ENCODE results near the gene C1orf116.

C1orf116 gene

DNA sequence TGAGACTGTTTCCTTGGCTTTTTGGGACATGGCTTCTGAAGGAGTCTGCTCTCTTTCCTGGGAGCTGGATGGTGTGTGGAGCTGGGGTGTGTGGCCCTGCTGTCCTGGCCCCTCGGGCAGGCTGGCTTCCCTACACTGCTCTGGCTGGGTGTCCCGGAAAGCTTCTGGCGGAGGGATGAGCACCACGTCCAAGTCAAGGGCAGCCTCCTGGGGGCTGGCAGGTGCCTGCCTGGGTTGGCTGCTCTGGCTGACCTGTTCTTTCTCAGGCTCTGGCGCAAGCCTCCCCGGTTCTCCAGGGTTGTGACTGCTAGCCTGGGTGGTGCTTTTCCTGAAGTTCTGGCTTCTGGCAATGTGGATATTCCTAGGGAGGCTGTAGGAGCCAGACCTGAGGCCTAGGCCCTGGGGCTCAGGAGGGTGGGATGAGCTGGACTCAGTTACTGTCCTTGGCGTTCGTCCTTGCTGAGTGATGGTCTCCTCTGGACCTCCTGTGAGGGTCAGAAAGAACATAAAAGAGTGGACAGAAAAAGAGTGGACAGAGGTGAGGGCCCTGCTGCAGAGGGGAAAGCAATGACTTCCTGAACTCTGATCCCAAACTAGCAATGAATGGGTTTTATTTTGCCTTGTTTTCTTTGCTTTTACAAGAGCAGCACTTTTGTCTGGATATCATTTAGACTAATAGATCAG lies 9.4 kb downstream of the C1orf116 start (continued):
- TF ChIP-seq ZBTB10 (tag by site-specific recombination; IDR thresholded peaks at IDR 0.05): no peak
- TF ChIP-seq MYNN (tag by site-specific recombination; IDR thresholded peaks at IDR 0.05; ENCODE audit: borderline replicate concordance): no peak
- no peak for TF ChIP-seq GFI1B (tag by site-specific recombination; IDR thresholded peaks at IDR 0.05)
- no peak for TF ChIP-seq ZNF777 (tag by site-specific recombination; IDR thresholded peaks at IDR 0.05; ENCODE audit: borderline replicate concordance)

- no peak overlapping the region for H3K27ac ChIP-seq (ENCODE audit: extremely low read depth, low read depth, low read length)
- no peak overlapping the region for H3K4me3 ChIP-seq (ENCODE audit: low read depth, low read length)
- POLR2A ChIA-PET: no interaction called here
- no peaks in the 10 kb centered on the region for H3K9me3 ChIP-seq (ENCODE audit: control insufficient read depth, insufficient read depth, low read depth, low read length)
- CTCF ChIA-PET: interaction anchor here (0.6 to 1.6 kb wide), 4 partner anchors 10 to 295 kb away, joined by 3 to 6 read pairs (median 4); no protein-coding TSS in a partner anchor
- TF ChIP-seq ZNF677 (tag by site-specific recombination; IDR thresholded peaks at IDR 0.05): no peak
- TF ChIP-seq SETDB1 (IDR thresholded peaks at IDR 0.05; ENCODE audit: insufficient read length, low read length): no peak
- TF ChIP-seq, protein P1, sequence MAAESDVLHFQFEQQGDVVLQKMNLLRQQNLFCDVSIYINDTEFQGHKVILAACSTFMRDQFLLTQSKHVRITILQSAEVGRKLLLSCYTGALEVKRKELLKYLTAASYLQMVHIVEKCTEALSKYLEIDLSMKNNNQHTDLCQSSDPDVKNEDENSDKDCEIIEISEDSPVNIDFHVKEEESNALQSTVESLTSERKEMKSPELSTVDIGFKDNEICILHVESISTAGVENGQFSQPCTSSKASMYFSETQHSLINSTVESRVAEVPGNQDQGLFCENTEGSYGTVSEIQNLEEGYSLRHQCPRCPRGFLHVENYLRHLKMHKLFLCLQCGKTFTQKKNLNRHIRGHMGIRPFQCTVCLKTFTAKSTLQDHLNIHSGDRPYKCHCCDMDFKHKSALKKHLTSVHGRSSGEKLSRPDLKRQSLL (tag by site-specific recombination; IDR thresholded peaks at IDR 0.05): peak; percentile 66; the same call in 1 of the 2 replicates
- H3K36me3 ChIP-seq (ENCODE audit: control insufficient read depth in 2 of 2, insufficient read depth in 1 of 2, low read length in 2 of 2): no peaks in the 10 kb centered on the region
- no peaks in the 10 kb centered on the region for H3K4me1 ChIP-seq (ENCODE audit: control insufficient read depth, insufficient read depth, low read length)
Observed at GRCh38 chr1:207021876-207022596, 10.5 kb downstream of the C1orf116 start.

DNA sequence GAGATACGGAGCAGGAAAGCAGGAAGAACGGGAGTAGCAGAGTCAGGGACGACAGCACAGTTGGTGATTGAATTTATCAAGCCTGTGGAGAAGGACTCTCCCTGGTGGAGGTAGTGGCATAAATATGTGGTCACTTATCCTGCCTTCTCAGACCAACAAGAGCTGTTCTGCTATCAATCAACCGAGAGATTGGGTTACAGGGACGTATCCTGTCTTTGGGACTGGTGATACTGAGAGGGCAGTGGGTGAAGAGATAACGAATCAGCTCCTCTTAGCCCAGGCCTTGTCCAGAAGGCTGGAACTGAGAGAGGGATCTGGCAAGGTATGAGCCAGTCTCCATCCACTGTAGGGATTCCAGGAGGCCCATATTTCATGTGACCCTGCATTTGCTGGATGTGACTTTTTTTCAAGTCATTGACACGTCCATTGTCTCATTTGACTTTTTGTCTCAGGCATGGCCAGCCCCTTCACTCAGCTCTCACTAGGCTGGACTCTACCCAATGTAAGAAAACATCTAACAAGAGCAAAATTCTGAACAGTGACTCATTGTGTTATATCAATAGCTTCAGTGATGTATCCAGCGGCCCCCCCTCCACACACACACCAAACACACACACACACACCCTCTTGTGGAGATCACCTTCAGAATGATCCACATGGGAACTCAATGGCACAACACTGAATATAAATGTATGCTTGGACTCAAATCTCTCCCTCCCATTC lies 11.3 kb downstream of the C1orf116 start:
- no peak for TF ChIP-seq SP3 (tag by site-specific recombination; IDR thresholded peaks at IDR 0.05)
- POLR2A ChIA-PET: no interaction called here
- Histone ChIP-seq H3K9me3 (ENCODE audit: control insufficient read depth, insufficient read depth, low read depth, low read length) (no peaks in the 10 kb centered on the region), H3K27ac (ENCODE audit: extremely low read depth, low read depth, low read length) (no peak overlapping the region), H3K36me3 (ENCODE audit: control insufficient read depth in 2 of 2, insufficient read depth in 1 of 2, low read length in 2 of 2) (no peaks in the 10 kb centered on the region), H3K4me1 (ENCODE audit: control insufficient read depth, insufficient read depth, low read length) (no peaks in the 10 kb centered on the region), H3K4me3 (ENCODE audit: low read depth, low read length) (no peak overlapping the region)
- CTCF ChIA-PET: interaction anchor here (1.3 to 1.6 kb wide), 3 partner anchors 29 to 294 kb away, joined by 4 read pairs; no protein-coding TSS in a partner anchor

DNA sequence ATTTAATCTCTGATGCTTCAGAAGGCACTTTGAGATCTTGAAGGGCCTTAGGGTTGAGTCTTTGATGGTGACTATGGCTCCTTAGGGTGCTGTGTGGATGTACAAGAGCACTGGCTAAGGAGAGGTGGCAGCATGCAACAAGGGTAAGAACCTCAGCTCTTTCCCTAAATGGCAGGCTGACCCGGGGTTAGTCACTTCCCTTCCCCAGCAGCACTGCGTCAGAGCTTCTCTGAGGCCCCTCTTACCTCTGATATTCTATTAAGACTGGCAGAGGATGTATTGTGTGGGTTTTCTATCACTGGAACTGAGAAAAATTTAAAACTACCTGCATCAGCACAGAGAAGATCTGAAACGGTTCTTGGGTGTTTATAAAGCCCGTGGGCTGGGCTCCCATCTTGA lies 11.8 kb downstream of the C1orf116 start:
- no peak overlapping the region for H3K27ac ChIP-seq (ENCODE audit: extremely low read depth, low read depth, low read length)
- CTCF ChIA-PET: interaction anchor here (1.6 kb wide), 2 partner anchors 29 to 108 kb away, joined by 4 read pairs; no protein-coding TSS in a partner anchor
- no peak for TF ChIP-seq ZSCAN30 (tag by site-specific recombination; IDR thresholded peaks at IDR 0.05)
- no peak for TF ChIP-seq SETDB1 (IDR thresholded peaks at IDR 0.05; ENCODE audit: insufficient read length, low read length)
- TF ChIP-seq ZNF785 (tag by site-specific recombination; IDR thresholded peaks at IDR 0.05): no peak
- no peak for TF ChIP-seq KLF1 (tag by site-specific recombination; IDR thresholded peaks at IDR 0.05)
- TF ChIP-seq ZNF558 (tag by site-specific recombination; IDR thresholded peaks at IDR 0.05): no peak
- TF ChIP-seq, protein P2, sequence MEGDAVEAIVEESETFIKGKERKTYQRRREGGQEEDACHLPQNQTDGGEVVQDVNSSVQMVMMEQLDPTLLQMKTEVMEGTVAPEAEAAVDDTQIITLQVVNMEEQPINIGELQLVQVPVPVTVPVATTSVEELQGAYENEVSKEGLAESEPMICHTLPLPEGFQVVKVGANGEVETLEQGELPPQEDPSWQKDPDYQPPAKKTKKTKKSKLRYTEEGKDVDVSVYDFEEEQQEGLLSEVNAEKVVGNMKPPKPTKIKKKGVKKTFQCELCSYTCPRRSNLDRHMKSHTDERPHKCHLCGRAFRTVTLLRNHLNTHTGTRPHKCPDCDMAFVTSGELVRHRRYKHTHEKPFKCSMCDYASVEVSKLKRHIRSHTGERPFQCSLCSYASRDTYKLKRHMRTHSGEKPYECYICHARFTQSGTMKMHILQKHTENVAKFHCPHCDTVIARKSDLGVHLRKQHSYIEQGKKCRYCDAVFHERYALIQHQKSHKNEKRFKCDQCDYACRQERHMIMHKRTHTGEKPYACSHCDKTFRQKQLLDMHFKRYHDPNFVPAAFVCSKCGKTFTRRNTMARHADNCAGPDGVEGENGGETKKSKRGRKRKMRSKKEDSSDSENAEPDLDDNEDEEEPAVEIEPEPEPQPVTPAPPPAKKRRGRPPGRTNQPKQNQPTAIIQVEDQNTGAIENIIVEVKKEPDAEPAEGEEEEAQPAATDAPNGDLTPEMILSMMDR (tag by site-specific recombination; IDR thresholded peaks at IDR 0.05): no peak
- no peak for TF ChIP-seq ZNF132 (tag by site-specific recombination; IDR thresholded peaks at IDR 0.05; ENCODE audit: borderline replicate concordance)
- no peak for TF ChIP-seq ZNF175 (tag by site-specific recombination; IDR thresholded peaks at IDR 0.05)
- no peak for TF ChIP-seq ZXDB (tag by site-specific recombination; IDR thresholded peaks at IDR 0.05)
- TF ChIP-seq ZNF157 (tag by site-specific recombination; IDR thresholded peaks at IDR 0.05): no peak

More for the DNA sequence above, 11.8 kb downstream of the C1orf116 start:
- Histone ChIP-seq H3K4me3 (ENCODE audit: low read depth, low read length) (no peak overlapping the region), H3K4me1 (ENCODE audit: control insufficient read depth, insufficient read depth, low read length) (no peaks in the 10 kb centered on the region), H3K36me3 (ENCODE audit: control insufficient read depth in 2 of 2, insufficient read depth in 1 of 2, low read length in 2 of 2) (no peaks in the 10 kb centered on the region), H3K9me3 (ENCODE audit: control insufficient read depth, insufficient read depth, low read depth, low read length) (no peaks in the 10 kb centered on the region)
- POLR2A ChIA-PET: no interaction called here

Measured in HEK293 (cell line).